Stomach smooth muscle (tissue), 2 donors: Measurements from ENCODE around the gene SPDYE2.
"Not testable (repeated sequence)": the region's sequence is repeated elsewhere in the genome, so short reads cannot be mapped to it uniquely, and the experiment has no call there.

Source experiments
- H3K27ac ChIP-seq: one replicate; pipeline ENCODE4 v1.7.0; 2013; ENCODE audit warnings: mild to moderate bottlenecking, low read length, inconsistent platforms
- H3K27me3 ChIP-seq, 2 donors: one replicate each; pipeline ENCODE4 v1.7.0; 2013; ENCODE audit warnings: low read length in 2 of 2; ENCODE audit not compliant: insufficient read depth in 2 of 2, control insufficient read depth in 1 of 2
- H3K36me3 ChIP-seq, 2 donors: one replicate each; pipeline ENCODE4 v1.7.0; 2013; ENCODE audit warnings: low read length in 2 of 2; ENCODE audit not compliant: control insufficient read depth in 2 of 2, insufficient read depth in 2 of 2
- H3K4me1 ChIP-seq: one replicate; pipeline ENCODE4 v1.7.0; 2013; ENCODE audit warnings: low read length; ENCODE audit not compliant: control insufficient read depth, insufficient read depth
- H3K4me3 ChIP-seq, 2 donors: one replicate each; pipeline ENCODE4 v1.7.0; 2013; ENCODE audit warnings: low read length in 2 of 2
- H3K9ac ChIP-seq, 2 donors: one replicate each; pipeline ENCODE4 v1.7.0; 2013; ENCODE audit warnings: low read length in 2 of 2, mild to moderate bottlenecking in 1 of 2
- H3K9me3 ChIP-seq, 2 donors: one replicate each; pipeline ENCODE4 v1.7.0; 2013; ENCODE audit warnings: low read length in 2 of 2; ENCODE audit not compliant: control insufficient read depth in 2 of 2
- donor health status: healthy.
- donor health status: Pancreatic carcinoma.

Gene SPDYE2

DNA sequence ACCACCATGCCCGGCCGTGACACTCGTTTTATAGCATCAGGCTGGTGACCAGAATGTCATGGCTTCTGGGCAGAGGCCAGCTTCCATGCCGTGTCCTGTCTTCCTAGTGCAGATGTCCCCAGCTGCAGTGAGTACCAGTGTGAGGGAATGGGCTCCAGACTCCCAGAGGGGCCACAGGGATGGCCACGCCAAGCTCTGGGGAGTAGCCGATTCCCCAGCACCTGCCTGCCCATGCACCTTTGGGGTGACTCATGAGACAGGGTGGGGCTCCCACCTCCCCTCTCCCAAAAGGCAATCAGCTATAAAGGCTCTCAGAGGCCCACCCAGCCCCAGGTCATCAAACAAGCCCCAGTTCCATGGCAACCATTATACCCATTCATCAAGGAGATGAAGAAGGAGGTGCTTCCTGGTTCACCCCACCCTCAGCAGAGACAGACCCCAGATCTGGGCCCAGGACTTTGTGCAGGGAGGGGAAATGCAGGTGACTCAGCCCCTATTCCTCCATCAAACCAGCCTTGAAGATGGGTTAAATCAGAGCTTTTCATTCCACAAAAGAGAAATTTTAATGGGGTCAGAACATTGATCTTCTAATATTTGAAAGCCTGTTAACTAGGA lies at the start of gene SPDYE2:
TSS of gene SPDYE2 (plus strand) at position 419 of the 615 bp plus-strand sequence. CDS start 2,030 bp downstream, outside the sequence.
- not testable (repeated sequence) for H3K9me3 ChIP-seq, H3K4me1 ChIP-seq, H3K36me3 ChIP-seq, H3K9ac ChIP-seq, H3K4me3 ChIP-seq, H3K27me3 ChIP-seq, H3K27ac ChIP-seq

GRCh38 chr7:102503141-102503540 lies 47.9 kb upstream of the SPDYE2 start:
- not testable (repeated sequence) for H3K27me3 ChIP-seq, H3K9ac ChIP-seq, H3K36me3 ChIP-seq, H3K9me3 ChIP-seq, H3K4me3 ChIP-seq, H3K4me1 ChIP-seq, H3K27ac ChIP-seq

DNA sequence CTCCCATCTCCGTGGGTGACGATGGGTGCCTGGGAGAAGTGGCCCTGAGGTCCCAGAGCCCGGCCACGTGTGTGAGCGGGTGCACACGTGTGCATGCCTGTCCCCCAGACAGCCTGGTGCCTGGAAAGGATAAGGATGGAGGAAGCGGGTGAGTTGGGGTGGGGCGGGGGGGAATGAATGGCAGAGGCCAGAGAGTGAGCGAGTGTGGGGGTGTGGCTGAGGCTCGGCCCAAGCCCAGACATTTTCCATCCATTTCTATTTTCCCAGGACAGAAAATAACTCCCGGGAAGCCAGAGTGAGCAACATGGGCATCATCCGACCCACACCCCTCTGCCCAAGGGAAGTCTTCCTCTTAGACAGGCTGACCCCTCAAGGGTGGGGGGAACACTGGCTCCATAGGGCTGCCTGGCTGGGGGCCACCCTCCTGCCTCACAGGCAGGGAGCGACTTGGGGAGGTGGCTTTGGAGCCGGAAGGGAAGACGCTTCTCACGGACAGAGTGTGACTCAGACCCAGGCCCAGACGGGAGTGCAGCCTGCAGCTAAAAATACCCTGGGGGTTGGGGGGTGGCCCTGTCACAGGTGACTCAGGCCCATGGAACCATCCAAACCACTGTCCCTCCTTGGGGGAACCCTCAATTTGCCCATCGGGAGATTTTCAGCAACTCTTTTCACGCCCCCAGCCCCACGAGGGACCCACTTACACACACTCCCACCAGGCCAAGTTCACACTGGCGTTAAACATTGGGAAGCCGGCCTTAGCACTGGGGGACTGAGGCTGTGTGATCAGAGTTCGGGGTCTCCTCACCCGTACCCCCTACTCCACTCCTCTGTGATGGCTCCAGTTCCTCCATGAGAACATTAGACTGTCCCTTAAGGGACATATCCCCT lies 45.5 kb upstream of the SPDYE2 start:
- H3K27ac ChIP-seq, H3K4me1 ChIP-seq, H3K27me3 ChIP-seq, H3K9me3 ChIP-seq, H3K9ac ChIP-seq, H3K36me3 ChIP-seq, H3K4me3 ChIP-seq: not testable (repeated sequence)

- not testable (repeated sequence) for H3K9ac ChIP-seq, H3K4me1 ChIP-seq, H3K9me3 ChIP-seq, H3K36me3 ChIP-seq, H3K4me3 ChIP-seq, H3K27me3 ChIP-seq, H3K27ac ChIP-seq
These were observed 43.5 kb upstream of the SPDYE2 start for GRCh38 chr7:102507410-102508088.

DNA sequence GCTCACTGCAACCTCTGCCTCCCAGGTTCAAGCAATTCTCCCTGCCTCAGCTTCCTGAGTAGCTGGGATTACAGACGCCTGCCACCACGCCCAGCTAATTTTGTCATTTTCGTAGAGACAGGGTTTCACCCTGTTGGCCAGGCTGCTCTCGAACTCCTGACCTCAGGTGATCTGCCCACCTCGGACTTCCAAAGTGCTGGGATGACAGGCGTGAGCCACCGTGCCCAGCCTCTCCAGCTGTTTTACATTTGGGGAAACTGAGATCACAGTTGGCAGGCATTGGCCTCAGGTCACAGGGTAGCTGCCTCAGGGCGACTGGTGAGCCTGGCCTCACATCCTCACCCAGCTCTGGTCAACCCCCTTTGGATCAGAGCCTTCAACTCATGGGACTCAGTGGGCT lies 40.5 kb upstream of the SPDYE2 start:
- H3K27me3 ChIP-seq, H3K36me3 ChIP-seq, H3K27ac ChIP-seq, H3K9me3 ChIP-seq, H3K4me1 ChIP-seq, H3K4me3 ChIP-seq, H3K9ac ChIP-seq: not testable (repeated sequence)

DNA sequence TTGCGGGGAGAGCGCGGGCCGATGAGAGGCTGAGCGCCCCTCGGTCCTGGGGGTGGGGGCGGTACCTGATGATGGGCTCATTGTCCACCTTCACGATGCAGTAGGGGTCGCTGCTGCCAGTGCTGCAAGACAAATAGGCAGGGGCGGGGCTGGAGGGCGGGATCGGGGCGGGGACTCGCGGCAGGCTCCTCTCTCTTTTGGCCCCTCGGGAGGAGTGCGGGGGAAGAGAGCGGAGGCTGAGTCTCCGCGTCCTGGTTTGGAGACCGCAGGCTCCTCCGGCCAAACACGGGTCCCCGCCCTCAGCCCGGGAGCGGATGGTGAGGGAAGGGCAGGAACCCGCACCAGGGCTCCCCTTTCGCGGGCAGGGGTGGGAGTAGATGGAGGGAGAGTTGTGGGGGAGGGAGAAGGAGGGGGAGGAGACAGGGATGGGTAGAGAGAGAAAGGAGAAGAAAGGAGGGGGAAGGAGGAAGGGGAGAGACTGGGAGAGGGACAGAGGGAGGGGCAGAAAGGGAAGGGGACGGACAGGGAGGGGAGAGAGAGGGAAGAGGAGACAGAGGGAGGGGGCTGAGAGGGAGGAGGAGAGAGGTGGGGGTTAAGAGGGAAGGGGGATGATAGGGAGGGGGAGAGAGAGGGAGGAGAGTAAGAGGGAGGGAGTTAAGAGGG lies 39.0 kb upstream of the SPDYE2 start:
- H3K4me1 ChIP-seq, H3K9me3 ChIP-seq, H3K36me3 ChIP-seq, H3K4me3 ChIP-seq, H3K27me3 ChIP-seq, H3K9ac ChIP-seq: not testable (repeated sequence)
- H3K27ac ChIP-seq, result peak overlapping the region; percentile 70

DNA sequence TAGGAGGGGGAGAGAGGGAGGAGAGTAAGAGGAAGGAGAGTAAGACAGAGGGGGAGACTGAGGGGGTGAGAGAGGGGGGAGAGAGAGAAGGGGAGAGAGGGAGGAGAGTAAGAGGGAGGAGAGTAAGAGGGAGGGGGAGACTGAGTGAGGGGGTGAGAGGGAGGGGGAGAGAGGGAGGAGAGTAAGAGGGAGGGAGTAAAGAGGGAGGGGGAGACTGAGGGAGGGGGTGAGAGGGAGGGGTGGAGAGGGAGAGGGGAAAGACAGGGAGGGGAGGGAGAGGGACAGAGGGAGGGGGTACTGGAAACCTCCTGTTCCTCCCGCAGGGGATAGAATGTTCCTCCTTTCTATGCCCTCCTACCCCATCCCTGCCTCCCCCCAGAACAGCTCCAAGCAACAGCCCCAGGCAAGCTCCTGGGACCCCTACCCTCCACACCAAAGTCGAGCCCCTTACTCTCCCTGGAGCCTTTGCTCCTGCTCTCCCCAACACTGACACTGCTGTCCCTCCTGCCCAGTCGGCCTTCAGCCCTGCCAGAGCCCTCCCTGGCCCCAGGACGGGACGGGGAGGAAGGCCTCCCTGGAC lies 38.3 kb upstream of the SPDYE2 start:
- H3K4me1 ChIP-seq, H3K9me3 ChIP-seq, H3K36me3 ChIP-seq, H3K9ac ChIP-seq, H3K27me3 ChIP-seq: not testable (repeated sequence)
- H3K4me3 ChIP-seq, result peak overlapping the region in 1 of 2 donors; percentile 44
- peak overlapping the region; percentile 70 for H3K27ac ChIP-seq

DNA sequence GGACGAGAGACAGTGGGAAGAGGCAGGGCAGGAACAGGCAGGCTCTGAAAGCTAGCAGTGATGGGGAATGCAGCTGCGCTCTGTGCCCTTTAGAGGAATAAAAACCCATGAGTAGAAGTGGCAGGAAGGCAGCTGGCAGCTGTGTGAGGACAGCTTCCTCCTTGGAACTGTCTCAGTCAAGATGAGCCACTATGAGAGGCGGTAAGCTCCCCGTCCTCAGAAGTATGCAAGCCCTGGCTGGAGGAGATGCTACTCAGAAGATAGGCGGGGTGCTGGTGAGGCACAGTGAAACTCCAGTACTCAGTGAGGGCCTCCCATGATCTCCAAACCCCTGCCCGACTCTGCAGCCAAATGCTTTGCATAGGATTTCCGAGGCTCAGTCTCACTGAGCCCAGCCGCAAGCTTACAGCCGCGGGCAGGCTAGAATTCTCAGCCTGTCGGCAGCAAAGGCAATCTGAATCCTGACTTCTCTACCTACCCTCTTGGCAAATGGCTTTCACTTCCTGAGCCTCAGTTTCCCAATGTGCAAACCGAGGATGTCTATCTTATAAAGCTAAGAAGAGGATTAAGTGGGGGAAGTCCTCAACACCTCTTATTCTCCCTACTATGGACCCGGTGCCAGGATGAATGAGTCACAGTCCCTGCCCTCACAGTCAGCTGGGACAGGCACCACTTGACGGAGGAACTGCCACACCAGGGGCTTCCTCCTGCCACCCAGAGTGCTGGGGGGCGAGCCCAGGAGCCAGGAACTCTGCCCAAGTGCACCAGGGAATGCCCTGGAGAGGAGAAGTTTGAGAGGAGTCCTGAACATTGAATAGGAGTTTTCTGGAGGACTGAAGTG lies 35.9 kb upstream of the SPDYE2 start:
- H3K9ac ChIP-seq, H3K4me3 ChIP-seq, H3K9me3 ChIP-seq, H3K36me3 ChIP-seq, H3K4me1 ChIP-seq, H3K27ac ChIP-seq, H3K27me3 ChIP-seq: not testable (repeated sequence)

GRCh38 chr7:102515889-102516288 lies 35.1 kb upstream of the SPDYE2 start:
- not testable (repeated sequence) for H3K27ac ChIP-seq, H3K27me3 ChIP-seq, H3K9me3 ChIP-seq, H3K36me3 ChIP-seq, H3K9ac ChIP-seq, H3K4me3 ChIP-seq, H3K4me1 ChIP-seq

DNA sequence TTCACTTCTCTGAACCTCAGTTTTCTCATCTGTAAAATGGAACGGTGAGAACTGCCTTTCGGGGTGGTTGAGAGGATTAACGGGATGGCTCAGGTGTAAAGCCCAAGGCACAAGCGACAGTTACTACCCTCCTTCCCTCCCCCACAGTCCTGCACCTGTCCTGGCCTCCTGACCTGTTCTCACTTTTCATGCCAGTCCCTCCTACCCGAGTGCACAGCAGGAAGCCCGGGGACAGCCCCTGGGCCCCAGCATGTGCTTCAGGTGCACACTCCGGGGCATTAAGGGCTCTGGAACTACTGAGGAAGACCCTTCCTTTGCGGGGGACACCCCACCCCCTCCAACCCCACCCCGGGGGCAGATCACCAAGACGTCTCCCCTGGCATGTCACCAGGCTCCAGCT lies 34.1 kb upstream of the SPDYE2 start:
- H3K4me1 ChIP-seq, H3K9ac ChIP-seq, H3K27ac ChIP-seq, H3K4me3 ChIP-seq, H3K27me3 ChIP-seq, H3K9me3 ChIP-seq, H3K36me3 ChIP-seq: not testable (repeated sequence)
